ENCODE data around the gene KRT26.
"Not testable (repeated sequence)": the region's sequence is repeated elsewhere in the genome, so short reads cannot be mapped to it uniquely, and the experiment has no call there.

The KRT26 gene

GRCh38 chr17:40793832-40794231 lies 21.8 kb upstream of the KRT26 start:
- no peak for DNase-seq

- DNase-seq: peak; percentile 19
Measured at GRCh38 chr17:40791787-40792436, 19.9 kb upstream of the KRT26 start.

GRCh38 chr17:40791111-40791510 lies 19.1 kb upstream of the KRT26 start:
- no peak for DNase-seq

GRCh38 chr17:40782450-40782849 lies 10.4 kb upstream of the KRT26 start, which contains the start of gene KRT27:
KRT27 (minus strand) TSS chr17:40782550; CDS start chr17:40782493, 57 bp downstream.
- no peak for DNase-seq

- DNase-seq: peak; percentile 3
Measured at GRCh38 chr17:40779181-40779909, 7.3 kb upstream of the KRT26 start.

GRCh38 chr17:40778461-40778860 lies 6.5 kb upstream of the KRT26 start:
- DNase-seq: no peak

GRCh38 chr17:40777971-40778370 lies 6.0 kb upstream of the KRT26 start:
- no peak for DNase-seq

GRCh38 chr17:40777459-40777858 lies 5.5 kb upstream of the KRT26 start:
- DNase-seq: no peak

GRCh38 chr17:40775945-40776344 lies 3.9 kb upstream of the KRT26 start:
- no peak for DNase-seq

GRCh38 chr17:40765657-40766056 lies 6.3 kb downstream of the KRT26 start:
- no peak for DNase-seq

- no peak for DNase-seq
Measured at GRCh38 chr17:40763752-40764151, 8.2 kb downstream of the KRT26 start.

GRCh38 chr17:40760105-40761016 lies 11.6 kb downstream of the KRT26 start:
- no peak for DNase-seq

GRCh38 chr17:40755231-40755630 lies 16.8 kb downstream of the KRT26 start, which contains the start of gene KRT25:
KRT25 (minus strand) TSS chr17:40755331; CDS start chr17:40755271, 60 bp downstream.
- DNase-seq: no peak

GRCh38 chr17:40753804-40754203 lies 18.2 kb downstream of the KRT26 start:
- DNase-seq: no peak

- no peak for DNase-seq
Measured at GRCh38 chr17:40751065-40751464, 20.9 kb downstream of the KRT26 start.

- no peak for DNase-seq
Measured at GRCh38 chr17:40750391-40750790, 21.6 kb downstream of the KRT26 start.

GRCh38 chr17:40748666-40749065 lies 23.3 kb downstream of the KRT26 start:
- DNase-seq: not testable (repeated sequence)

GRCh38 chr17:40738553-40738952 lies 33.4 kb downstream of the KRT26 start:
- no peak for DNase-seq

GRCh38 chr17:40735016-40735415 lies 37.0 kb downstream of the KRT26 start:
- no peak for DNase-seq

- no peak for DNase-seq
Measured at GRCh38 chr17:40734018-40734417, 38.0 kb downstream of the KRT26 start.

GRCh38 chr17:40730970-40731369 lies 41.0 kb downstream of the KRT26 start:
- DNase-seq: no peak

GRCh38 chr17:40727447-40728231 lies 44.4 kb downstream of the KRT26 start:
- DNase-seq: no peak
